ENCODE results near the gene CDK5RAP2.
"Not testable (repeated sequence)": the region's sequence is repeated elsewhere in the genome, so short reads cannot be mapped to it uniquely, and the experiment has no call there.

Gene CDK5RAP2

GRCh38 chr9:120592210-120592609, 12.2 kb upstream of the CDK5RAP2 start:
- DNase-seq (ENCODE audit: low read depth), result no peak

DNA sequence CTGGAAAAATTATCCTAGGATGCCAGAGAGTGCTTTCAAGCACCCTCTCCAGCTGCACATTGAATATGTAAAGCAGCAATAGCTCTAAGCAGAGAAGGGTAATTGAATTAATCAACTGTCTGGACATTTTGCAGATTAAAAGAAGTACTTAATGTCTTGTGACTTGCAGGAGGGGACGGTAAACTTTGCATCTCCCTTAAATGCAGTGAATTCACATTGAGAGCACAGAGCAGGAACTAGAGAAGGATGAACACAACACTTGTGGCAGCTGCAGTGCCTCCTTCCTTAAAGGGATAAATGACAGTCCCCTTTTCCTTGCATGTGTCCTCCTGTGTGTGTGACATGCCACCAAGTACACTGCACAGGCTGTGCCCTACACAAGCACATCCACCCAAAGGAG, 7.4 kb upstream of the CDK5RAP2 start:
- no peak for DNase-seq (ENCODE audit: low read depth)

DNA sequence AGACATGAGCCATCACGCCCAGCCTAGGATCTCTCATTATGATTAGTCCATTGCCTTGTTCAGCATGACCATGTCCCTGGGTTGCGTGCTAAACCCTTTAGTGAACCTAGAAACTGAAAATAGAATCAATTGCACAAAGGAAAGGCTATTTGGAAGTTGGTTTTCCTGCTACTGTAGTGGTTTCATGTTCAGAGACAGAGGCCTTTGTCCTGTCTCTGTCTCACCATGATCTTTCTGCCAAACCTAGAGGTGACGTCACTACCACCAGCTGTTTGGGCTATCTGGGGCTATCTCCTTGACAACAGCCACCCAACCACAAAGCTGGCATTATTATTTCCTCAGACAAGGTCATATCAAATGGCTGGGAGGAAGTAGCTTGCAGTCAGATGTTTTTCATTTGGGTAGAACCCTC, 4.0 kb upstream of the CDK5RAP2 start:
- DNase-seq (ENCODE audit: low read depth), result no peak

GRCh38 chr9:120579139-120580050, 572 bp downstream of the CDK5RAP2 start:
- DNase-seq (ENCODE audit: low read depth), result no peak

- no peak for DNase-seq (ENCODE audit: low read depth)
Observed at GRCh38 chr9:120574473-120574872, 5.5 kb downstream of the CDK5RAP2 start.

GRCh38 chr9:120572472-120572871, 7.5 kb downstream of the CDK5RAP2 start:
- DNase-seq (ENCODE audit: low read depth), result no peak

DNA sequence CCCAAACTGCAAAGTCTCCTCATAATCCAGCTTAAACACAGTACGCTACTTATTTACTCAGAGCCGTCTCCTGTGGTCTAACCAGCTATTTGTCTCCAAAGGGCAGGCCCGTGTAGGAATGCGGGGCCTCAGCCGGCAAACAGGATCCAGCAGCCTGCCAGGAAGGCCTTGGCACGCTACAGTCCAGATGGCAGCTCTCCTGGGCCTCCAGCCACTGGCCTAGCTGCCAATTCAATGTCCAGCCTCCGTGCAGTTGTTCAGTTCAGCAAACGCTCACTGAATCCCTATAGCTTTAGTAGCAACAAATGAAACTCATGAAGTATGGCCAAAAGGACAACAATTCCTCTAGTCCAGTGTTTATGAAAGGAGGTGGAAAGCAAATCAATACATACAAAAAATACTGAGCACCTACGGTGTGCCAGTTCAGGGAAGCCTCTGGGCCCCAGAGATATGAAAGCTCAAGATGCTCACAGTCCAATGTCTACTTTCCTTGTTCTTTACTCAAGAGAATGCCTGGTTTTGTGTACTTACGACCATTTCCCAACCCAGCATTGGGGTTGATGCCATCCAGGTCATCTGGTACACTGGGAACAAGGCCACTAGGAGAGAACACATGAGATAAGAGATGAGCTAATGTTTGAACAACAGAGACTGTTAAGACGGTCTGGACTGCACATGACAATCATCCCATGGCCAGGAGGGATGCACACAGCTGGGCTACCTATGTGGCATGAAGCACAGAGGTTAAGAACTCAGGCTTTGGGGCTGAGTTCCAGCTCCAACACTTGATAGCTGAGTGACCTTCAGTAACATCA, 8.3 kb downstream of the CDK5RAP2 start:
- DNase-seq (ENCODE audit: low read depth), result no peak

- no peak for DNase-seq (ENCODE audit: low read depth)
Observed at GRCh38 chr9:120570296-120570695, 9.7 kb downstream of the CDK5RAP2 start.

- DNase-seq (ENCODE audit: low read depth), result no peak
Observed at GRCh38 chr9:120569556-120569955, 10.4 kb downstream of the CDK5RAP2 start.

GRCh38 chr9:120568816-120569215, 11.2 kb downstream of the CDK5RAP2 start:
- DNase-seq (ENCODE audit: low read depth), result no peak

DNA sequence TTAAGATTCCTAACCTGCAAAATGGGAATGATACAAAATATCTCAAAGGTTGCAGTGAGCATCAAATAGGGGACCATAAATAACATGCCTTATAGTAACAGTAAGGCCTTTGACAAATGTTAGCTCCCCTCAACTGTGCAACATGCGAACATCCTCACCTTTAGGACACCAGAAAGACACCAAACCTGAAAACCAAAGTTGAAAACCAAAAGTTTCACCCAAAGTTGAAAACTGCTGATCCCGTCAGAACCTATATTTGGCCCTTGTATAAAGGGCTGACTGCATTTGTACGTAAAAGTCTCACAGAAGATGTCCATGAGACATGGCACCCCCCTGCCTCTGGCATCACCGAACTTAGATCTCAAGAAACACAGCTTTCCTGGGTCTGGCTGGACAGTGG, 12.1 kb downstream of the CDK5RAP2 start:
- DNase-seq (ENCODE audit: low read depth), result no peak

- DNase-seq (ENCODE audit: low read depth), result no peak
Observed at GRCh38 chr9:120567081-120567480, 12.9 kb downstream of the CDK5RAP2 start.

DNA sequence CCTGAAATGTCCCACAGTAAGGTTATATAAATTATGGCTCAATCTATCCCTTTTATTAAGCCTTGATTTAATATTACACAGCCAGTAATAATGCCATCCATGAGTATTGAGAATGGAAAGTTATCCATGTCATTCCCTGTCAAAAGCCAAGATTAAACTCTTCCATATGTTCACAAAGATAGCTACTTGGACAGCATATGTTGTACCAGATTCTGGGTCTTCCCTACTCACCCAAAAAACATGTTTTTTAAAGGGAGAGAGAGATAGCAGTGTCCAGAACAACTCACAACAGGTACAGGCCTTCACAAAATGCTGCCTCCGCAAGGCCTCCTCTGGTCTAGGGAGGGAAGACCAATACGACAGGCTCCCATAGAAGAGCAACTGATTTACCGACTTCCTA, 15.4 kb downstream of the CDK5RAP2 start:
- DNase-seq (ENCODE audit: low read depth), result no peak

GRCh38 chr9:120562861-120563443, 17.0 kb downstream of the CDK5RAP2 start:
- no peak for DNase-seq (ENCODE audit: low read depth)

GRCh38 chr9:120561709-120562108, 18.3 kb downstream of the CDK5RAP2 start:
- no peak for DNase-seq (ENCODE audit: low read depth)

DNA sequence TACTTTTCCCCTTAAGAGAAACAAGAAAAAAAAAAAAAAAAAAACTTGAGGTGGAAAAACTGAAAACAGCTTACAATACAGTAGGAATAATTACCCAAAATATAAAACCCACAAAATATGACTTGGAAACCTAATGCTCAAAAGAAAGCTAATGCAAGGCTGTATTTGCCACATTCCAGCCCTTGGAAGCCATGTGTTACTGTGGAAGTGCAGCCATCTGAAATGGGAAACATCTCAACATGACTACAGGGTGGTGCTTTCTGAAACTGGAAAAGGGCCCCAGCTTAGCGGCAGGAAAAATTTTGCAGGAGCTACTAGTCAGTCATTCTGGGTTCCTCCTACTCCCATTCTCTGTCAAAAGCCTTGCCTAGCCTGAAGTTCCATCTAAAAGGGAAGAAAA, 20.4 kb downstream of the CDK5RAP2 start:
- DNase-seq (ENCODE audit: low read depth), result no peak

GRCh38 chr9:120558454-120558853, 21.5 kb downstream of the CDK5RAP2 start:
- DNase-seq (ENCODE audit: low read depth), result no peak

GRCh38 chr9:120557205-120557604, 22.8 kb downstream of the CDK5RAP2 start:
- no peak for DNase-seq (ENCODE audit: low read depth)

DNA sequence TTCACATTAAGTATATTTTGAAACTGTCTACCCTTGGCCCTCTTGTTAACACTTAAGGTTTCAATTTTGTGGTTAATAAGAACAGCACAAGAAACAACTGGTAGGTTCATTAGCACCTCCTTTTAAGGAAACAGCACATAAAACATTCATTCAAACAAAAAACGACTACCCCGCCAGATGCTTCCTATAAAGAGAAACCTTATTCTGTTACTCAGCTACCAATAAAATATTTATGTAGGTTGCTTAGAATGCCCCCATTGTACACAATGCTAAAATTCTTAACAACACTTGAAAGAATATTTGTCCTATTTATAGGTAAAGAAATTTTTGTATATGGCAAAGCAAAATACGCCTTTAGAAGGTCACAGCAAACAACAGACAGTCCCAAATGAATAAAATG, 23.2 kb downstream of the CDK5RAP2 start:
- DNase-seq (ENCODE audit: low read depth), result no peak

DNA sequence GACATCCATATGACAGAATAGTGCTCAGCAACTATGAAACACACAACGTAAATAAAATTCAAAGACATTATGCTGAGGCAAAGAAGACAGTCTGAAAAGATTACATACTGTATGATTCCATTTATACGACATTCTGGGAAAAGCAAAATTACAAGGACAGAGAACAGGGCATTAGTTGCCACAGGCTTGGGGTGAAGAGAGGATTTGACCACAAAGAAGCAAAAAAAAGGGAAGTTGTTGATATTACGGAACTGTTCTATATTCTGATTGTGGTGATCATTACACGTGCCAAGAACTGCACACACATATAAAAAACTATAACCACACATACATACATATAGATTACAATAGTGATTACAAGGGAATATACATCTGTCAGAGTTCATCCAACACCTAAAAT, 24.1 kb downstream of the CDK5RAP2 start:
- DNase-seq (ENCODE audit: low read depth), result no peak

GRCh38 chr9:120552210-120552704, 27.7 kb downstream of the CDK5RAP2 start:
- not testable (repeated sequence) for DNase-seq (ENCODE audit: low read depth)

DNA sequence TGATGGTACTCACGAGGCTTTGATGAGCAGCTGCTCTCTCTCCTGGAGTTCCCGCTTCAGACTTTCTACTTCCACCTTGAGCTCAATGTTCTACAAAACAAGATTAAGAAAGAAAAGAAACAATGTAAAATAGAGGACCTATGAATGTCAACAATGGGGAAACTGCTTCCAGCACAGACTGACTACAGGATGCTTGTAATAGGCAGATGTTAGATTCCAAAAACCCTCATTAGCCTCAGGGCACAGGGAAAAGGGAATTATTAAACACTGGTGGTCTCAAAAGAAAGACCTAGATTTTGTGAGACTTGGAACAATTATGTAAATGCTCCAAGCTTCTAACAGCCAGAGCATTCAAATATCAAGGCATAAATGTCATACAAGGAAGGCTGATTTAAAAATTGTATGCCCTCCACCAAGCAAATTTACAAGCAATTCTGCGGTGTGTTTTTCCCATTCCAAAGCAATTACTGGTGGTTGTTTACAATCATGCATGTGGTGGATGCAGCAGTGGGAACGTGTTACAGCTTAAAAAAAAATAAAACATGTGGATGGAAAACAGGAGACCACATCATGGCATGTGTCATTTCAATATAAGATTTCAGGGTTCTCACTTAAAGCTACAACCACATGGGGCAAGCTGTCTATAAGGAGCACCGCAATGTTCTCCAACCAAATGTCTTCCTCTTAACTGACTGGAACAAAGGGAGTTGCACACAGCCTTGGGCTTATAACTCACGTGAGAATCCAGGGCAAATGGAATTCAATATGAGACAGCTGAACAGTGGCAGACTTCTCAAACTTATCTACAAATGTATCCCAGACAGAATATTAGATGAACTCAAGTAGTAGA, 34.0 kb downstream of the CDK5RAP2 start:
- no peak for DNase-seq (ENCODE audit: low read depth)

Measured in stimulated activated CD4-positive, alpha-beta T cell treated with anti-CD3 and anti-CD28 coated beads, Interleukin-2, amount 100 ng/mL, for 4 hours (primary cell).